CD14-positive monocyte (primary cell): Measurements from ENCODE around the gene MYLK2. TPM values are rescaled to one million over a fixed set of nuclear protein-coding genes. Genes with fewer than 3 reads are reported as not detected.

Source experiments
- DNase-seq, 3 donors: peaks; one replicate each; pipeline ENCODE4 v3.0.0-alpha.2; 2011 to 2022
- H2AFZ ChIP-seq: 2 replicates; pipeline ENCODE4 v1.6.0; 2012; ENCODE audit warnings: mild to moderate bottlenecking, low read depth, low read length, inconsistent platforms; ENCODE audit not compliant: insufficient read depth, poor library complexity, severe bottlenecking
- H3K27ac ChIP-seq, 2 donors: 1 replicate in 1 of 2; 2 replicates in 1 of 2; pipeline ENCODE4 v1.5.1; 2012 to 2013; ENCODE audit warnings: low read length in 2 of 2, control low read depth in 1 of 2, inconsistent platforms in 1 of 2, low read depth in 1 of 2, mild to moderate bottlenecking in 1 of 2
- H3K27me3 ChIP-seq, 2 donors: one replicate each; pipeline versions ENCODE4 v1.6.0 to v1.6.1; 2011 to 2013; ENCODE audit warnings: low read length in 2 of 2; ENCODE audit not compliant: control insufficient read depth in 2 of 2, insufficient read depth in 2 of 2
- H3K36me3 ChIP-seq, 2 donors: replicated peaks in 1 of 2; 1 replicate in 1 of 2; 2 replicates in 1 of 2; pipeline versions ENCODE4 v1.5.1 to v1.6.1; 2012 to 2013; ENCODE audit warnings: low read length in 2 of 2, control low read depth in 1 of 2, inconsistent platforms in 1 of 2, mild to moderate bottlenecking in 1 of 2; ENCODE audit not compliant: insufficient read depth in 2 of 2, control insufficient read depth in 1 of 2
- H3K4me1 ChIP-seq, 2 donors: 1 replicate in 1 of 2; 2 replicates in 1 of 2; pipeline versions ENCODE4 v1.5.1 to v1.6.1; 2012 to 2013; ENCODE audit warnings: low read length in 2 of 2, control low read depth in 1 of 2, inconsistent platforms in 1 of 2, mild to moderate bottlenecking in 1 of 2, moderate library complexity in 1 of 2; ENCODE audit not compliant: insufficient read depth in 2 of 2, control insufficient read depth in 1 of 2
- H3K4me2 ChIP-seq: replicated peaks from 2 replicates; pipeline ENCODE3; 2012; ENCODE audit warnings: low read length, moderate library complexity, mild to moderate bottlenecking; ENCODE audit not compliant: poor library complexity, severe bottlenecking; ENCODE audit errors: extremely low read depth
- H3K4me3 ChIP-seq, 3 experiments: fragments of 200-600 bp in 1 of 3; sonication (generic) in 1 of 3; replicated peaks in 1 of 3; 1 replicate in 2 of 3; 2 replicates in 1 of 3; pipeline ENCODE4 v1.5.1; 2011 to 2013; ENCODE audit warnings: low read length in 3 of 3, mild to moderate bottlenecking in 3 of 3, control low read depth in 2 of 3, low read depth in 2 of 3, inconsistent platforms in 1 of 3, moderate library complexity in 1 of 3
- H3K79me2 ChIP-seq: 2 replicates; pipeline ENCODE4 v1.6.0; 2012; ENCODE audit warnings: mild to moderate bottlenecking, control low read depth, inconsistent platforms, low read length, moderate library complexity; ENCODE audit not compliant: insufficient read depth
- H3K9ac ChIP-seq: 2 replicates; pipeline ENCODE4 v1.6.0; 2017; ENCODE audit warnings: low read length, mild to moderate bottlenecking; ENCODE audit not compliant: insufficient read depth, poor library complexity, severe bottlenecking
- H3K9me3 ChIP-seq, 2 donors: replicated peaks in 1 of 2; 1 replicate in 1 of 2; 2 replicates in 1 of 2; pipeline versions ENCODE4 v1.5.1 to v1.6.1; 2012 to 2013; ENCODE audit warnings: low read length in 2 of 2, control low read depth in 1 of 2; ENCODE audit not compliant: control insufficient read depth in 1 of 2, insufficient read depth in 1 of 2
- H4K20me1 ChIP-seq: 2 replicates; pipeline ENCODE4 v1.6.0; 2012; ENCODE audit warnings: mild to moderate bottlenecking, low read length, control low read depth, moderate library complexity; ENCODE audit not compliant: insufficient read depth
- H3K27ac Mint-ChIP-seq, 7 donors: one replicate each; pipeline ENCODE4 v1.8.0; 2020; ENCODE audit warnings: mild to moderate bottlenecking in 7 of 7, mixed read lengths in 7 of 7, moderate library complexity in 6 of 7, inconsistent platforms in 2 of 7
- H3K27me3 Mint-ChIP-seq, 3 donors: one replicate each; pipeline ENCODE4 v1.8.0; 2021 to 2022; ENCODE audit warnings: low read depth in 3 of 3, mild to moderate bottlenecking in 3 of 3, mixed read lengths in 3 of 3, moderate library complexity in 3 of 3, inconsistent platforms in 1 of 3
- H3K36me3 Mint-ChIP-seq, 2 donors: one replicate each; pipeline ENCODE4 v1.8.0; 2020; ENCODE audit warnings: mixed read lengths in 2 of 2, inconsistent platforms in 1 of 2, mild to moderate bottlenecking in 1 of 2
- H3K4me1 Mint-ChIP-seq: one replicate; pipeline ENCODE4 v1.8.0; 2020; ENCODE audit warnings: mild to moderate bottlenecking, mixed read lengths
- H3K4me3 Mint-ChIP-seq, 2 donors: one replicate each; pipeline ENCODE4 v1.8.0; 2020; ENCODE audit warnings: mild to moderate bottlenecking in 2 of 2, mixed read lengths in 2 of 2, moderate library complexity in 1 of 2
- H3K9me3 Mint-ChIP-seq, 7 donors: one replicate each; pipeline ENCODE4 v1.8.0; 2020 to 2022; ENCODE audit warnings: mixed read lengths in 7 of 7, mild to moderate bottlenecking in 6 of 7, moderate library complexity in 6 of 7, inconsistent platforms in 2 of 7
- CTCF ChIP-seq: fragments of 200-600 bp; IDR thresholded peaks from one replicate; pipeline ENCODE4 v1.8.0; 2022; ENCODE audit warnings: antibody characterized with exemption, mild to moderate bottlenecking
- WGBS: methylation state at CpG from one replicate; pipeline ENCODE4 v1.1.5; 2013; ENCODE audit warnings: missing lambda C conversion rate; ENCODE audit not compliant: insufficient coverage; 5-methylcytosine and 5-hydroxymethylcytosine counted together
- intact Hi-C, 2 donors: fragments of 100-400 bp; cut with micrococcal nuclease; formaldehyde crosslinking; loops; one replicate each; pipeline versions ENCODE4 v1.15.0 to v1.15.1; 2023
- polyA plus RNA-seq, 3 donors: library from polyadenylated mRNA; depleted of rRNA in 1 of 3; unstranded in 2 of 3; stranded (reverse) in 1 of 3; fragments of 300-500 nt in 2 of 3; fragments of >200 nt in 1 of 3; fragmentation: Illumina TruSeq in 2 of 3; gene quantifications; 1 replicate in 2 of 3; 2 replicates in 1 of 3; pipeline ENCODE4 v1.2.3, GENCODE V29; 2012 to 2021

MYLK2 gene
- polyA plus RNA-seq, 3 donors = not detected

- Mint-ChIP-seq H3K9me3 (peaks cover 0 to 2% (median 0%) of the 10 kb centered on the region in 7 donors), H3K4me1 (peaks cover 4% of the 10 kb centered on the region), H3K27me3 (peaks cover 2 to 8% (median 3%) of the 10 kb centered on the region in 3 donors), H3K4me3 (no peak overlapping the region), H3K27ac (no peak overlapping the region), H3K36me3 (no peaks in the 10 kb centered on the region)
- WGBS = 92% methylated on average over 3 of the region's 6 CpGs
- Histone ChIP-seq H3K9me3 (no peaks in the 10 kb centered on the region), H3K27me3 (peaks cover 0 to 6% of the 10 kb centered on the region in 2 donors), H3K9ac (no peak overlapping the region), H4K20me1 (no peaks in the 10 kb centered on the region), H3K4me3 (no peak overlapping the region), H3K4me2 (no peak overlapping the region), H3K27ac (no peak overlapping the region), H3K79me2 (no peaks in the 10 kb centered on the region), H3K36me3 (no peaks in the 10 kb centered on the region), H2AFZ (no peak overlapping the region), H3K4me1 (peaks cover 3 to 9% of the 10 kb centered on the region in 2 donors)
- DNase-seq = no peak
- TF ChIP-seq CTCF = no peak
- intact Hi-C loops = loop anchor here in 1 of 2 donors (5.0 to 10.0 kb wide), 2 partner anchors 132 to 215 kb away; partner anchors contain the start of gene PDRG1
These were observed 1.1 kb downstream of the MYLK2 start for GRCh38 chr20:31820228-31820627.

GRCh38 chr20:31821427-31821826 is 2.3 kb downstream of the MYLK2 start:
- H3K4me3 ChIP-seq = no peak overlapping the region

More at GRCh38 chr20:31821427-31821826, 2.3 kb downstream of the MYLK2 start:
- Mint-ChIP-seq H3K4me1 (peaks cover 4% of the 10 kb centered on the region), H3K27ac (no peak overlapping the region), H3K9me3 (peaks cover 0 to 2% (median 0%) of the 10 kb centered on the region in 7 donors), H3K4me3 (no peak overlapping the region), H3K36me3 (no peaks in the 10 kb centered on the region), H3K27me3 (peaks cover 2 to 8% (median 3%) of the 10 kb centered on the region in 3 donors)
- Histone ChIP-seq H3K9ac (no peak overlapping the region), H3K27ac (no peak overlapping the region), H3K4me2 (no peak overlapping the region), H2AFZ (no peak overlapping the region), H3K4me1 (peaks cover 3 to 9% of the 10 kb centered on the region in 2 donors), H3K27me3 (peaks cover 0 to 6% of the 10 kb centered on the region in 2 donors), H3K9me3 (no peaks in the 10 kb centered on the region), H3K79me2 (no peaks in the 10 kb centered on the region), H4K20me1 (no peaks in the 10 kb centered on the region), H3K36me3 (no peaks in the 10 kb centered on the region)
- no peak for DNase-seq
- intact Hi-C loops = loop anchor here in 1 of 2 donors (5.0 to 10.0 kb wide), 2 partner anchors 131 to 213 kb away; partner anchors contain the start of gene PDRG1
- WGBS = 35% methylated on average over 4 of the region's 5 CpGs
- TF ChIP-seq CTCF = no peak
